GM23338 (cell line): ENCODE data around the gene DACH1. TPM values are rescaled to one million over a fixed set of nuclear protein-coding genes. Genes with fewer than 3 reads are reported as not detected.

ENCODE experiments used
- ATAC-seq: fragments of 200-7000 bp; cut with Tn5 transposase; 3 replicates; pipeline ENCODE4 v1.9.1; 2020
- DNase-seq: peaks from one replicate; pipeline ENCODE4 v3.0.0-alpha.2; 2015; ENCODE audit warnings: low spot score
- H2AFZ ChIP-seq: fragments of 200-600 bp; sonication (generic); 2 replicates; pipeline ENCODE4 v1.8.0; 2016; ENCODE audit warnings: antibody characterized with exemption, mild to moderate bottlenecking, moderate library complexity
- H3F3A ChIP-seq: fragments of 200-600 bp; sonication (generic); replicated peaks from 2 replicates; pipeline ENCODE4 v1.8.0; 2017; ENCODE audit warnings: antibody characterized with exemption, mixed run types, low read depth
- H3K27ac ChIP-seq: fragments of 200-600 bp; sonication (generic); 2 replicates; pipeline ENCODE4 v1.6.1; 2016; ENCODE audit warnings: low read depth
- H3K27me3 ChIP-seq: fragments of 200-600 bp; sonication (generic); 2 replicates; pipeline ENCODE4 v1.8.0; 2016; ENCODE audit warnings: mild to moderate bottlenecking, mixed run types, moderate library complexity; ENCODE audit not compliant: insufficient read depth
- H3K36me3 ChIP-seq: fragments of 200-600 bp; sonication (generic); 2 replicates; pipeline ENCODE4 v1.8.0; 2016; ENCODE audit warnings: mild to moderate bottlenecking; ENCODE audit not compliant: insufficient read depth
- H3K4me1 ChIP-seq: fragments of 200-600 bp; sonication (generic); 2 replicates; pipeline ENCODE4 v1.8.0; 2016; ENCODE audit warnings: mild to moderate bottlenecking, moderate library complexity; ENCODE audit not compliant: insufficient read depth
- H3K4me2 ChIP-seq: fragments of 200-600 bp; sonication (generic); 2 replicates; pipeline ENCODE4 v1.7.1; 2017; ENCODE audit warnings: mixed run types
- H3K4me3 ChIP-seq: fragments of 200-600 bp; sonication (generic); 2 replicates; pipeline ENCODE4 v1.6.1; 2016; ENCODE audit warnings: mixed run types
- H3K79me2 ChIP-seq: fragments of 200-600 bp; sonication (generic); replicated peaks from 2 replicates; pipeline ENCODE4 v1.8.0; 2017; ENCODE audit warnings: mild to moderate bottlenecking; ENCODE audit not compliant: insufficient read depth
- H3K9me2 ChIP-seq: fragments of 200-600 bp; sonication (generic); 2 replicates; pipeline ENCODE4 v1.8.0; 2017; ENCODE audit not compliant: insufficient read depth
- H4K20me1 ChIP-seq: fragments of 200-600 bp; sonication (generic); replicated peaks from 2 replicates; pipeline ENCODE4 v1.8.0; 2017; ENCODE audit warnings: mild to moderate bottlenecking; ENCODE audit not compliant: insufficient read depth
- H3K27ac Mint-ChIP-seq: 2 replicates; pipeline ENCODE4 v1.8.0; 2020; ENCODE audit warnings: inconsistent platforms, mild to moderate bottlenecking, moderate library complexity, mixed read lengths
- H3K27me3 Mint-ChIP-seq: 3 replicates; pipeline ENCODE4 v1.8.0; 2022; ENCODE audit warnings: low read depth, mild to moderate bottlenecking, moderate library complexity, mixed read lengths, inconsistent platforms; ENCODE audit not compliant: insufficient read depth, poor library complexity
- H3K36me3 Mint-ChIP-seq: 3 replicates; pipeline ENCODE4 v1.8.0; 2021; ENCODE audit warnings: low read depth, mild to moderate bottlenecking, inconsistent platforms, moderate library complexity, mixed read lengths
- H3K4me1 Mint-ChIP-seq: 3 replicates; pipeline ENCODE4 v1.8.0; 2020; ENCODE audit warnings: mild to moderate bottlenecking, inconsistent platforms, mixed read lengths
- H3K4me3 Mint-ChIP-seq: 3 replicates; pipeline ENCODE4 v1.8.0; 2021; ENCODE audit warnings: moderate library complexity, mild to moderate bottlenecking, inconsistent platforms, mixed read lengths
- H3K9me3 Mint-ChIP-seq: 3 replicates; pipeline ENCODE4 v1.8.0; 2020; ENCODE audit warnings: moderate library complexity, mild to moderate bottlenecking, inconsistent platforms, mixed read lengths
- EZH2 ChIP-seq: fragments of 200-600 bp; sonication (generic); IDR thresholded peaks from one replicate; pipeline ENCODE4 v1.8.0; 2017; ENCODE audit warnings: antibody characterized with exemption, mild to moderate bottlenecking, low read depth; ENCODE audit not compliant: unreplicated experiment
- ZNF114 ChIP-seq: fragments of 250-450 bp; sonication (Bioruptor Pico); IDR thresholded peaks from 2 replicates; pipeline ENCODE4 v1.5.0; 2020; ENCODE audit warnings: mild to moderate bottlenecking, moderate library complexity
- polyA plus RNA-seq: library from polyadenylated mRNA; unstranded; fragments of >200 nt; fragmentation: Nextera tagmentation; extraction: Ambion mirVana; gene quantifications from 2 replicates; pipeline ENCODE4 v1.2.1, GENCODE V29; 2016
- total RNA-seq: library from RNA; depleted of rRNA; stranded (reverse); fragments of >200 nt; shearing (Covaris generic); gene quantifications from 2 replicates; pipeline ENCODE4 v1.2.3, GENCODE V29; 2014
- TF ChIP-seq, protein P1 (sequence below): IDR thresholded peaks from one replicate; pipeline ENCODE4 v1.6.1; 2018; ENCODE audit warnings: antibody characterized with exemption; ENCODE audit not compliant: unreplicated experiment
- TF ChIP-seq, protein P2 (sequence below): fragments of 250-450 bp; sonication (Bioruptor Pico); IDR thresholded peaks from 2 replicates; pipeline ENCODE4 v1.5.0; 2020; ENCODE audit warnings: mild to moderate bottlenecking, moderate library complexity

The DACH1 gene
- total and polyA plus RNA-seq, 2 experiments from 2014 or later = 0.45 to 0.57 TPM

DNA sequence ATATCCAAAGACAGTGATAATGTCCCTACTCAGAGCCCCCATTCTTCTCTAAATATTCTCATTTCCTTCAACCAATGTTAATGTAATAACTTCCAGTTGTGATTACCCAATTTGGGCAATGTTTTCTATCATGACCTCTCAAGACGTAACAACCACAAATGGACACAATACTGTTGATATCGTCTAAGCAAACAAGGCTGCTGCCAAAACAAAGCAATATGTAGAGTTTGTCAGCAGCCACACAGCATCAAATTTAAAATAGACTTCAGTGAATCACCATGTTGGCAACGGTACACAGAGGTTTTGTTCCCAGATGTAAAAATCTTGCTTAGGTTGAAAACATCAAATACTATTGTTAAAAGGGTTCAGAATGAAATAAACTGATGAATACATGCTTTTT, 205.1 kb downstream of the DACH1 start:
- Mint-ChIP-seq H3K4me3 (no peak overlapping the region), H3K4me1 (peaks cover 11% of the 10 kb centered on the region), H3K27ac (no peak overlapping the region), H3K9me3 (no peaks in the 10 kb centered on the region), H3K36me3 (no peaks in the 10 kb centered on the region), H3K27me3 (no peaks in the 10 kb centered on the region)
- Histone ChIP-seq H2AFZ (no peak overlapping the region), H3K4me3 (no peak overlapping the region), H3K4me2 (no peak overlapping the region), H3K36me3 (no peaks in the 10 kb centered on the region), H3F3A (no peaks in the 10 kb centered on the region), H3K27me3 (no peaks in the 10 kb centered on the region), H3K9me2 (no peaks in the 10 kb centered on the region), H3K79me2 (no peaks in the 10 kb centered on the region), H3K27ac (no peak overlapping the region), H4K20me1 (no peaks in the 10 kb centered on the region), H3K4me1 (peaks cover 7% of the 10 kb centered on the region; the same call in 1 of the 2 replicates)
- DNase-seq (no peak), ATAC-seq (no peak)
- TF ChIP-seq, protein P1, sequence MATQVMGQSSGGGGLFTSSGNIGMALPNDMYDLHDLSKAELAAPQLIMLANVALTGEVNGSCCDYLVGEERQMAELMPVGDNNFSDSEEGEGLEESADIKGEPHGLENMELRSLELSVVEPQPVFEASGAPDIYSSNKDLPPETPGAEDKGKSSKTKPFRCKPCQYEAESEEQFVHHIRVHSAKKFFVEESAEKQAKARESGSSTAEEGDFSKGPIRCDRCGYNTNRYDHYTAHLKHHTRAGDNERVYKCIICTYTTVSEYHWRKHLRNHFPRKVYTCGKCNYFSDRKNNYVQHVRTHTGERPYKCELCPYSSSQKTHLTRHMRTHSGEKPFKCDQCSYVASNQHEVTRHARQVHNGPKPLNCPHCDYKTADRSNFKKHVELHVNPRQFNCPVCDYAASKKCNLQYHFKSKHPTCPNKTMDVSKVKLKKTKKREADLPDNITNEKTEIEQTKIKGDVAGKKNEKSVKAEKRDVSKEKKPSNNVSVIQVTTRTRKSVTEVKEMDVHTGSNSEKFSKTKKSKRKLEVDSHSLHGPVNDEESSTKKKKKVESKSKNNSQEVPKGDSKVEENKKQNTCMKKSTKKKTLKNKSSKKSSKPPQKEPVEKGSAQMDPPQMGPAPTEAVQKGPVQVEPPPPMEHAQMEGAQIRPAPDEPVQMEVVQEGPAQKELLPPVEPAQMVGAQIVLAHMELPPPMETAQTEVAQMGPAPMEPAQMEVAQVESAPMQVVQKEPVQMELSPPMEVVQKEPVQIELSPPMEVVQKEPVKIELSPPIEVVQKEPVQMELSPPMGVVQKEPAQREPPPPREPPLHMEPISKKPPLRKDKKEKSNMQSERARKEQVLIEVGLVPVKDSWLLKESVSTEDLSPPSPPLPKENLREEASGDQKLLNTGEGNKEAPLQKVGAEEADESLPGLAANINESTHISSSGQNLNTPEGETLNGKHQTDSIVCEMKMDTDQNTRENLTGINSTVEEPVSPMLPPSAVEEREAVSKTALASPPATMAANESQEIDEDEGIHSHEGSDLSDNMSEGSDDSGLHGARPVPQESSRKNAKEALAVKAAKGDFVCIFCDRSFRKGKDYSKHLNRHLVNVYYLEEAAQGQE = no peak
- TF ChIP-seq EZH2 (no peak), ZNF114 (CRISPR knock-in tag) (no peak)
- TF ChIP-seq, protein P2, sequence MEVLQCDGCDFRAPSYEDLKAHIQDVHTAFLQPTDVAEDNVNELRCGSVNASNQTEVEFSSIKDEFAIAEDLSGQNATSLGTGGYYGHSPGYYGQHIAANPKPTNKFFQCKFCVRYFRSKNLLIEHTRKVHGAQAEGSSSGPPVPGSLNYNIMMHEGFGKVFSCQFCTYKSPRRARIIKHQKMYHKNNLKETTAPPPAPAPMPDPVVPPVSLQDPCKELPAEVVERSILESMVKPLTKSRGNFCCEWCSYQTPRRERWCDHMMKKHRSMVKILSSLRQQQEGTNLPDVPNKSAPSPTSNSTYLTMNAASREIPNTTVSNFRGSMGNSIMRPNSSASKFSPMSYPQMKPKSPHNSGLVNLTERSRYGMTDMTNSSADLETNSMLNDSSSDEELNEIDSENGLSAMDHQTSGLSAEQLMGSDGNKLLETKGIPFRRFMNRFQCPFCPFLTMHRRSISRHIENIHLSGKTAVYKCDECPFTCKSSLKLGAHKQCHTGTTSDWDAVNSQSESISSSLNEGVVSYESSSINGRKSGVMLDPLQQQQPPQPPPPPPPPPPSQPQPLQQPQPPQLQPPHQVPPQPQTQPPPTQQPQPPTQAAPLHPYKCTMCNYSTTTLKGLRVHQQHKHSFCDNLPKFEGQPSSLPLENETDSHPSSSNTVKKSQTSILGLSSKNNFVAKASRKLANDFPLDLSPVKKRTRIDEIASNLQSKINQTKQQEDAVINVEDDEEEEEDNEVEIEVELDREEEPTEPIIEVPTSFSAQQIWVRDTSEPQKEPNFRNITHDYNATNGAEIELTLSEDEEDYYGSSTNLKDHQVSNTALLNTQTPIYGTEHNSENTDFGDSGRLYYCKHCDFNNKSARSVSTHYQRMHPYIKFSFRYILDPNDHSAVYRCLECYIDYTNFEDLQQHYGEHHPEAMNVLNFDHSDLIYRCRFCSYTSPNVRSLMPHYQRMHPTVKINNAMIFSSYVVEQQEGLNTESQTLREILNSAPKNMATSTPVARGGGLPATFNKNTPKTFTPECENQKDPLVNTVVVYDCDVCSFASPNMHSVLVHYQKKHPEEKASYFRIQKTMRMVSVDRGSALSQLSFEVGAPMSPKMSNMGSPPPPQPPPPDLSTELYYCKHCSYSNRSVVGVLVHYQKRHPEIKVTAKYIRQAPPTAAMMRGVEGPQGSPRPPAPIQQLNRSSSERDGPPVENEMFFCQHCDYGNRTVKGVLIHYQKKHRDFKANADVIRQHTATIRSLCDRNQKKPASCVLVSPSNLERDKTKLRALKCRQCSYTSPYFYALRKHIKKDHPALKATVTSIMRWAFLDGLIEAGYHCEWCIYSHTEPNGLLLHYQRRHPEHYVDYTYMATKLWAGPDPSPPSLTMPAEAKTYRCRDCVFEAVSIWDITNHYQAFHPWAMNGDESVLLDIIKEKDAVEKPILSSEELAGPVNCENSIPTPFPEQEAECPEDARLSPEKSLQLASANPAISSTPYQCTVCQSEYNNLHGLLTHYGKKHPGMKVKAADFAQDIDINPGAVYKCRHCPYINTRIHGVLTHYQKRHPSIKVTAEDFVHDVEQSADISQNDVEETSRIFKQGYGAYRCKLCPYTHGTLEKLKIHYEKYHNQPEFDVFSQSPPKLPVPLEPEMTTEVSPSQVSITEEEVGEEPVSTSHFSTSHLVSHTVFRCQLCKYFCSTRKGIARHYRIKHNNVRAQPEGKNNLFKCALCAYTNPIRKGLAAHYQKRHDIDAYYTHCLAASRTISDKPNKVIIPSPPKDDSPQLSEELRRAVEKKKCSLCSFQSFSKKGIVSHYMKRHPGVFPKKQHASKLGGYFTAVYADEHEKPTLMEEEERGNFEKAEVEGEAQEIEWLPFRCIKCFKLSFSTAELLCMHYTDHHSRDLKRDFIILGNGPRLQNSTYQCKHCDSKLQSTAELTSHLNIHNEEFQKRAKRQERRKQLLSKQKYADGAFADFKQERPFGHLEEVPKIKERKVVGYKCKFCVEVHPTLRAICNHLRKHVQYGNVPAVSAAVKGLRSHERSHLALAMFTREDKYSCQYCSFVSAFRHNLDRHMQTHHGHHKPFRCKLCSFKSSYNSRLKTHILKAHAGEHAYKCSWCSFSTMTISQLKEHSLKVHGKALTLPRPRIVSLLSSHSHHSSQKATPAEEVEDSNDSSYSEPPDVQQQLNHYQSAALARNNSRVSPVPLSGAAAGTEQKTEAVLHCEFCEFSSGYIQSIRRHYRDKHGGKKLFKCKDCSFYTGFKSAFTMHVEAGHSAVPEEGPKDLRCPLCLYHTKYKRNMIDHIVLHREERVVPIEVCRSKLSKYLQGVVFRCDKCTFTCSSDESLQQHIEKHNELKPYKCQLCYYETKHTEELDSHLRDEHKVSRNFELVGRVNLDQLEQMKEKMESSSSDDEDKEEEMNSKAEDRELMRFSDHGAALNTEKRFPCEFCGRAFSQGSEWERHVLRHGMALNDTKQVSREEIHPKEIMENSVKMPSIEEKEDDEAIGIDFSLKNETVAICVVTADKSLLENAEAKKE (CRISPR knock-in tag) = no peak
